NOMO-1 treated with DMSO at 0.1 percent for 48 hours (cell line): ENCODE data around the gene LSS.
"Not testable (repeated sequence)": the region's sequence is repeated elsewhere in the genome, so short reads cannot be mapped to it uniquely, and the experiment has no call there.

ENCODE experiments used
- DNase-seq: peaks from one replicate; lab custom pipeline; 2025; ENCODE audit not compliant: unreplicated experiment; lab: John Stamatoyannopoulos, UW

The LSS gene

GRCh38 chr21:46171996-46172862, 56.3 kb downstream of the LSS start:
- no peak for DNase-seq

- DNase-seq = no peak
These were observed 57.0 kb downstream of the LSS start for GRCh38 chr21:46171585-46171984.

GRCh38 chr21:46170436-46171193, 58.0 kb downstream of the LSS start:
- not testable (repeated sequence) for DNase-seq

DNA sequence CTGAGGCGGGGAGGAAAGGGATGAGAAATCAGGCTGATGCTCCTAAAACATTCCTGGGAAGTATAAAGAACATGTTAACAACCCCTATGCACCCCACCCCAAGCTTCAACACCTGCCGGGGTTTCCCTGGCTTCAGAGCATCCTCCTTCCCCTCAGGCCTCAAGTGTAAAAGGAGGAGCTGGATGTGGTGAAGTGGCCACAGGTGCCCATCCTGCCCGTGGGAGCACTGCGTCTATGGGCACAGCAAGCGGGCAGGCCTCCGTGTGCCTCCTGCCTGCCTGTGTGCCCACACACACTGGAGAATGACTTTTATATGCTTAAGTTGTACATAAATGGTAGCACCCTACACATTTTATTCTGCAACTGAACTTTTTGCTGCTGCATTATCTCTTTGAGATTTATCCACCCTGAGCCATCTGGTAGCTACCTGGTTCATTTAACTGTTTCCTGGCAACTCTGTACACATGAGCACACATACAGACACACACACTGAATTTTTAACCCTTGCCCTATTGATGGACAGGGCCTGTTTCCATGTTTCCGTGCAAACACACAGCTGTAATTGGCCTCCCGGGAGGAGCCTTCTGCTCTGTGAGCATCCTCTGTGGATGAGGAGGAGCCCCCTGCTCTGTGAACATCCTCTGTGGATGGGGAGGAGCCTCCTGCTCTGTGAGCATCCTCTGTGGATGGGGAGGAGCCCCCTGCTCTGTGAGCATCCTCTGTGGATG, 59.8 kb downstream of the LSS start:
- DNase-seq = no peak

- DNase-seq = no peak
These were observed 60.3 kb downstream of the LSS start for GRCh38 chr21:46168238-46168637.

DNA sequence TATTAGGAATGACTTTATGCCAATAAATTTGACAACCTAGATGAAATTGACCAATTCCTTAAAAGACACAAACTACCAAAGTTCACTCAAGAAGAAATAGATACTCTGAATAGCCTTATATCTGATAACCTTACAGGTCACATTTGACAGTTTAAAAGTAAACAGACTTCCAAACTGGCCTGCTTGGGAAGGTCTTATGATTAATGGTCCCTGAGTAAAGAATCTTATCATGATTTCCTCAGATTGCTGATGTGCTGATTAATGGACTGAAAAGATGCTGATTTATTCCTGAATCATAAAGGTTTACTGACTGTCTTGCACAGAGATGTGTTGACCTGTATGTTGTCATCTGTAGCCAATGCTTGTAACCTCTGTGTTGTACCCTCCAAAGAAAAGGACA, 63.5 kb downstream of the LSS start:
- DNase-seq = no peak

- no peak for DNase-seq
These were observed 65.2 kb downstream of the LSS start for GRCh38 chr21:46163380-46163779.

GRCh38 chr21:46161633-46162592, 66.7 kb downstream of the LSS start:
- no peak for DNase-seq

GRCh38 chr21:46160907-46161632, 67.5 kb downstream of the LSS start:
- no peak for DNase-seq

- no peak for DNase-seq
These were observed 68.0 kb downstream of the LSS start for GRCh38 chr21:46160657-46160906.

DNA sequence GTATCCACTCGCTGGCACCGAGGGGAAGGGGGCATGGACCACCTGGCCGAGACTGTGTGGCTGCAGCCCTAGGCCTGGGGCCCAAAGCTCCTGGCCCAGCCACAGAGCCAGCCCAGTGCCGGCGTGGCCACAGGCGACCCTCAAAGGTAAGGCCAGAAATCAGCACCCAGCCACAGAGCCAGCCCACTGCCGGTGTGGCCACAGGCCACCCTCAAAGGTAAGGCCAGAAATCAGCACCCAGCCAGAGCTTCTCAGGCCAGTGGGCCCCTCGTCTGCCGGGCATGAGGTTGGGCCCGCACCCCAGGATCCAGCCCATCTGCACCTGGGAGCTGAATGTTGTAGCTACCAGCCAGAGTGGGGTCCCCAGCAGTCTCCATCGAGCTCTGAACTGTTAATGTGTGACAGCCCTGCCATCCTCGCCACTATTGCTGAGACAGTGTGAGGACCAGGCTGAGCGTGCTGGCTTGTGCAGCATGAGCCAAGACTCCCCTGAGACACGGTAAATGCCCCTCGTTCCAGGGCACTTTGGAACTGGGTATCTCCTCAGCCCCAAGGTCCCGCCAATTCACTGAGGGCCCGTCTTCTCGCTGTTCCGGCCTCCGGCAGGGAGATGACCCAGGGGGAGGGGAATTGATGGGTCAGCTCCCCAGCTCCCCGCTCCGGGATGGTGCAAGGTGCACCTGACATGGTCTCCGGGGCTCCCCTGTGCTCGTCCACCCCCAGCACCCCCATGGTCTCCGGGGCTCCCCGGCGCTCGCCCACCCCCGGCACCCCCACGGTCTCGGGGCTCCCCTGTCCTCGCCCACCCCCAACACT, 68.5 kb downstream of the LSS start:
- no peak for DNase-seq

DNA sequence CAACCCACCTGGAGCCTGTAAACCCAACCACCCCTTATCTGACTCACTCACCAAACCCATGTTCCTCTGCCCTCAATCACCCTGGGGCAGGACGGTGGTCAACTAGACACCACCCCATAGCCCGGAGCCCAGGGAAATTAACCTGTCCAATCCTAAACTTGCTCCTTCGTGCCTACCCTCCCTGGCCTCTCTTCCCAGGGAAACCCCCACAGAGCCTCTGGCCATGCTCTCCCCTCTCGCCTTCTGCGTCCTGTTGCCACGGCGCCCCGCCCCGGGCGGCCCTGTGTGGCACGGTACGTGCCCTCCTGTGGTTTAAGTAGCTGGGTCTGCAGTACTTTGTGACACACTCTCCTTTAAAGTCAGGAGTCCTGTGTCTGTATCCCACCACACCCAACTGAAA, 69.2 kb downstream of the LSS start:
- DNase-seq = no peak

GRCh38 chr21:46158666-46159300, 69.8 kb downstream of the LSS start:
- no peak for DNase-seq

DNA sequence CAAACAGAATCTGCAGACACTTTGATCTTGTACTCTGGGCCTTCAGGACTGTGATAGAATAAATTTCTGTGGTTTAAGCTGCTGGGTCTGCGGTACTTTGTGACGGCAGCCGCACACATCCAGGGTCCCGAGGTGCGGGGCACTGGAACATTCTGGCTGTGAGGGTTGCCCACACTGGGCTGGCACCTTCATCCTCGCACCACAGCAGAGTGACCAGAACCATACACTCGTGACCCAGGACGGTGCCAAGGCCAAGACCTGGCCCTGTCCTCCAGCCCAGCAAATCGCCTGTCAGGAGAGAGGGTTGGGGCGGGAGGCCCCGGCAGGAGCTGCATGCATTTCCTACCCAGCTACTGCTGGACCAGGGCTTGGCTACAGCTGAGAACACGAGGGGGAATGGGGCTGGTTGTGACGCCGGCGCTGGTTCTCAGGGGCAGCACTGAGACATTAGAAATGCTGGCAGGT, 70.6 kb downstream of the LSS start:
- no peak for DNase-seq

DNA sequence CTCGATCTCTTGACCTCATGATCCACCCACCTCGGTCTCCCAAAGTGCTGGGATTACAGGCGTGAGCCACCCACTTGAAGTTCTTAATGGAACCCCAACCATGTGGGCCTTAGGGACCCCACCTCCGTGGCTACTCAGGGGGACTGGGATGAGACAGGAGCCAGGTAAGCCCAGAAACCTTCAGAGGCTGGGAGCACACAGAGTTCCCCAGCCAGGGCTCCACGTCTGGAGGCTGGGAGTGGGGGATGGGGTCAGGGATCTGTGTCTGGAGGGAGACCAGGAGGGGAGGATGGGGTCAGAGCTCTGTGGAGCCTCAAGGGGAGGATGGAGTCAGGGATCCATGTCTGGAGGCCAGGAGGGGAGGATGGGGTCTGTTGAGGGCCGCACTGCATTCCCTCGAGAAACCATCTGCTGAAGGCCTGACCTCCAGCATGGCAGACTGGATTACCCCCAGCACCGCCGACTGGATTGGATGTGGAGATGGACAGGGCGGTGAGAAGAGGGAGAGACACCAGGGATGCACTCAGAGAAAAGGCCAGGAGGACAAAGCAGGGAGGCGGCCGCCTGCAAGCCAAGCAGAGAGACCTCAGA, 71.1 kb downstream of the LSS start:
- no peak for DNase-seq

DNA sequence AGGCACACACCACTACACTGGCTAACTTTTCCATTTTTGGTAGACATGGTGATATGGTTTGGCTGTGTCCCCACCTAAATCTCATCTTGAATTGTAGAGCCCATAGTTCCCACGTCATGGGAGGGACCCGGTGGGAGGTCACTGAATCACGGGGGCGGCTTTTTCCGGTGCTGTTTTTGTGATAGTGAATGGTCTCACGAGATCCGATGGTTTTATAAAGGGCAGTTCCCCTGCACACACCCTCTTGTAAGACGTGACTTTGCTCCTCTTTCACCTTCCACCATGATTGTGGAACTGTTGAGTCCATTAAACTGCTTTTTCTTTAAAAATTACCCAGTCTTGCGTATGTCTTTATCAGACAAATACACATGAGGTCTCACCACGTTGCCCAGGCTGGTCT, 71.9 kb downstream of the LSS start:
- no peak for DNase-seq

GRCh38 chr21:46156378-46156645, 72.3 kb downstream of the LSS start:
- no peak for DNase-seq

- DNase-seq = no peak
These were observed 72.8 kb downstream of the LSS start, which contains the start of gene FTCD for GRCh38 chr21:46155514-46156377. FTCD (minus strand) TSS chr21:46155579; CDS start chr21:46155523, 56 bp downstream.
